HepG2 (cell line): Measurements from ENCODE around the gene STUB1. TPM values are rescaled to one million over a fixed set of nuclear protein-coding genes. Genes with fewer than 3 reads are reported as not detected.

ENCODE experiments used
- CCDC6 ChIP-seq: sonication (generic); formaldehyde crosslinking; IDR thresholded peaks from 2 replicates; pipeline ENCODE4 v1.8.1; 2022; ENCODE audit warnings: mild to moderate bottlenecking, missing genetic modification reagents, moderate library complexity
- ETV6 ChIP-seq: sonication (generic); formaldehyde crosslinking; conservative IDR thresholded peaks from 2 replicates; pipeline ENCODE4 v1.4.0; 2020; ENCODE audit warnings: missing genetic modification reagents
- FOXA3 ChIP-seq: IDR thresholded peaks from 2 replicates; pipeline ENCODE4 v1.6.1; 2016; ENCODE audit warnings: missing genetic modification reagents, missing compliant biosample characterization
- HNRNPUL1 ChIP-seq: fragments of 200-400 bp; formaldehyde crosslinking; IDR thresholded peaks from 2 replicates; pipeline ENCODE4 v1.6.1; 2017; ENCODE audit warnings: low read depth, mild to moderate bottlenecking, low read length, moderate library complexity
- ONECUT2 ChIP-seq: sonication (generic); formaldehyde crosslinking; IDR thresholded peaks from 2 replicates; pipeline ENCODE4 v1.4.0; 2020; ENCODE audit warnings: missing genetic modification reagents
- PAWR ChIP-seq: sonication (generic); formaldehyde crosslinking; IDR thresholded peaks from 2 replicates; pipeline ENCODE4 v1.4.0; 2020; ENCODE audit warnings: missing genetic modification reagents, mild to moderate bottlenecking, borderline replicate concordance
- RARA ChIP-seq: IDR thresholded peaks from 2 replicates; pipeline ENCODE4 v1.6.1; 2016; ENCODE audit warnings: missing genetic modification reagents, missing compliant biosample characterization
- RNF2 ChIP-seq: fragments of 450-650 bp; conservative IDR thresholded peaks from 2 replicates; pipeline ENCODE4 v1.6.1; 2016; ENCODE audit warnings: low read depth
- TOE1 ChIP-seq: sonication (generic); formaldehyde crosslinking; IDR thresholded peaks from 2 replicates; pipeline ENCODE4 v1.4.0; 2020; ENCODE audit warnings: mild to moderate bottlenecking, missing genetic modification reagents
- polyA plus RNA-seq, 8 experiments: library from polyadenylated mRNA; depleted of rRNA in 3 of 8; stranded (reverse) in 7 of 8; unstranded in 1 of 8; fragments of >200 nt; fragmentation: Illumina TruSeq in 4 of 8; extraction: Trizol in 4 of 8; gene quantifications; 2 replicates each; pipeline versions ENCODE4 v1.2.1 to v1.2.3, GENCODE V29; 2011 to 2016; ENCODE audit warnings: low read depth in 4 of 8, missing spikeins in 1 of 8, mixed read lengths in 1 of 8; ENCODE audit not compliant: insufficient read depth in 1 of 8
- total RNA-seq, 5 experiments: library from RNA; depleted of rRNA; stranded (reverse); fragments of >200 nt; fragmentation: Illumina TruSeq; extraction: Trizol; gene quantifications; 2 replicates each; pipeline ENCODE4 v1.2.3, GENCODE V29; 2016; ENCODE audit warnings: low read depth in 1 of 5
- TF ChIP-seq, protein P1 (sequence below): sonication (generic); formaldehyde crosslinking; IDR thresholded peaks from 2 replicates; pipeline ENCODE4 v1.4.0; 2020; ENCODE audit warnings: missing genetic modification reagents, borderline replicate concordance
- TF ChIP-seq, protein P2 (sequence below): sonication (generic); formaldehyde crosslinking; IDR thresholded peaks from 2 replicates; pipeline ENCODE4 v1.4.0; 2020; ENCODE audit warnings: missing genetic modification reagents, borderline replicate concordance
- TF ChIP-seq, protein P3 (sequence below): sonication (generic); formaldehyde crosslinking; IDR thresholded peaks from 2 replicates; pipeline ENCODE4 v1.5.0; 2020; ENCODE audit warnings: missing genetic modification reagents
- TF ChIP-seq, protein P4 (sequence below): sonication (generic); formaldehyde crosslinking; IDR thresholded peaks from 2 replicates; pipeline ENCODE4 v1.8.1; 2023; ENCODE audit warnings: missing genetic modification reagents, inconsistent platforms, borderline replicate concordance
- TF ChIP-seq, protein P5 (sequence below): sonication (generic); formaldehyde crosslinking; IDR thresholded peaks from 2 replicates; pipeline ENCODE4 v1.8.0; 2022; ENCODE audit warnings: missing genetic modification reagents, mild to moderate bottlenecking, borderline replicate concordance
- TF ChIP-seq, protein P6 (sequence below): sonication (generic); formaldehyde crosslinking; IDR thresholded peaks from 2 replicates; pipeline ENCODE4 v1.9.0; 2021; ENCODE audit warnings: missing genetic modification reagents, borderline replicate concordance

Gene STUB1
- total and polyA plus RNA-seq, 2 of the 13 experiments (the other 11 are each of a cell fraction or from before 2014, with no cell fraction given), result 52.9 to 78.2 TPM

DNA sequence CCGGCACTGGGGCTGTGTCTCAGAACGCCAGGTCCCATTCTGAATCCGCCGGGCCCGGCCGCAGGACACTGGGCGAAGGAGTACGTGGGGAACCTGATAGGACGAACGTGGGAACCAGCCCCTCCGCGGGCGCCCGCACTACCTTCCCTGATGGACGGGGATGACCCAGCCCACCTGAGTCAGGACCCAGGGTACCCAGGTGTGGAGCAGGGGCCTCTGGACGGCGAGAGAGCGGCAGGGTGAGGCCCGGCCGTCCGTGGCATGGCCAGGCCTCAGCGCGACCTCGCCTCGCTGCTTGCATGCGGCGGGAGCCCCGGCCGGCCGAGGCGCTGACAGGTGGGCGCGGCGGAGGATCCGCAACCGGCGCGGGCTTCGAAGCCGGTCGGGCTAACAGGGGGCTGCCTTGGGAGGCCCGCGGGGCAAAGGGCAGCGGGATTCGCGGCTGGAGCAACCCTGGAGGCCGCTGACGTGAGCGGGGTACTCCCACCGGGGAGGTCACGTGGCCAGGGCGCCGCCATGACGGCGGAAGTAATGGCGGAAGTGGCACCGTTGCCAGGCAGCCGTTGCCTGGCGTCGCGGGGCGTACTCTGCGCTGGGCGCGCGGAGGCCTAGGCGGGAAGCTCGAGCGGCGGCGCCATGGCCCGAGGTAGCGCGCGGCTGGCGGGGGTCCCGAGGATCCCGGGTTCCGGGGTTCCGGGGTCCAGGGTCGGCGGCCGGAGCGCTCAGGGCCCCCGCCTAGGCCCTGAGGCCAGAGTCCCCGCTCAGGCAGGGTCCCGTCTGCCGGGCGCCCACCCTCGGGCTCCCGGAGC is 31.2 kb upstream of the STUB1 start, which contains the start of gene WDR90 (continued):
- TF ChIP-seq TOE1 (CRISPR knock-in tag) (no peak), CCDC6 (peak; percentile 90; the same call in 1 of the 2 replicates), ETV6 (CRISPR knock-in tag) (peak; percentile 96), FOXA3 (CRISPR knock-in tag) (peak; percentile 59), ONECUT2 (CRISPR knock-in tag) (no peak), RNF2 (peak; percentile 98), PAWR (CRISPR knock-in tag) (0 out of 2 replicates have a peak, but pooled peaks have one; percentile 84), HNRNPUL1 (no peak), RARA (CRISPR knock-in tag) (peak; percentile 63)
- TF ChIP-seq, protein P1, sequence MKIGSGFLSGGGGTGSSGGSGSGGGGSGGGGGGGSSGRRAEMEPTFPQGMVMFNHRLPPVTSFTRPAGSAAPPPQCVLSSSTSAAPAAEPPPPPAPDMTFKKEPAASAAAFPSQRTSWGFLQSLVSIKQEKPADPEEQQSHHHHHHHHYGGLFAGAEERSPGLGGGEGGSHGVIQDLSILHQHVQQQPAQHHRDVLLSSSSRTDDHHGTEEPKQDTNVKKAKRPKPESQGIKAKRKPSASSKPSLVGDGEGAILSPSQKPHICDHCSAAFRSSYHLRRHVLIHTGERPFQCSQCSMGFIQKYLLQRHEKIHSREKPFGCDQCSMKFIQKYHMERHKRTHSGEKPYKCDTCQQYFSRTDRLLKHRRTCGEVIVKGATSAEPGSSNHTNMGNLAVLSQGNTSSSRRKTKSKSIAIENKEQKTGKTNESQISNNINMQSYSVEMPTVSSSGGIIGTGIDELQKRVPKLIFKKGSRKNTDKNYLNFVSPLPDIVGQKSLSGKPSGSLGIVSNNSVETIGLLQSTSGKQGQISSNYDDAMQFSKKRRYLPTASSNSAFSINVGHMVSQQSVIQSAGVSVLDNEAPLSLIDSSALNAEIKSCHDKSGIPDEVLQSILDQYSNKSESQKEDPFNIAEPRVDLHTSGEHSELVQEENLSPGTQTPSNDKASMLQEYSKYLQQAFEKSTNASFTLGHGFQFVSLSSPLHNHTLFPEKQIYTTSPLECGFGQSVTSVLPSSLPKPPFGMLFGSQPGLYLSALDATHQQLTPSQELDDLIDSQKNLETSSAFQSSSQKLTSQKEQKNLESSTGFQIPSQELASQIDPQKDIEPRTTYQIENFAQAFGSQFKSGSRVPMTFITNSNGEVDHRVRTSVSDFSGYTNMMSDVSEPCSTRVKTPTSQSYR (CRISPR knock-in tag), result peak; percentile 48
- TF ChIP-seq, protein P2, sequence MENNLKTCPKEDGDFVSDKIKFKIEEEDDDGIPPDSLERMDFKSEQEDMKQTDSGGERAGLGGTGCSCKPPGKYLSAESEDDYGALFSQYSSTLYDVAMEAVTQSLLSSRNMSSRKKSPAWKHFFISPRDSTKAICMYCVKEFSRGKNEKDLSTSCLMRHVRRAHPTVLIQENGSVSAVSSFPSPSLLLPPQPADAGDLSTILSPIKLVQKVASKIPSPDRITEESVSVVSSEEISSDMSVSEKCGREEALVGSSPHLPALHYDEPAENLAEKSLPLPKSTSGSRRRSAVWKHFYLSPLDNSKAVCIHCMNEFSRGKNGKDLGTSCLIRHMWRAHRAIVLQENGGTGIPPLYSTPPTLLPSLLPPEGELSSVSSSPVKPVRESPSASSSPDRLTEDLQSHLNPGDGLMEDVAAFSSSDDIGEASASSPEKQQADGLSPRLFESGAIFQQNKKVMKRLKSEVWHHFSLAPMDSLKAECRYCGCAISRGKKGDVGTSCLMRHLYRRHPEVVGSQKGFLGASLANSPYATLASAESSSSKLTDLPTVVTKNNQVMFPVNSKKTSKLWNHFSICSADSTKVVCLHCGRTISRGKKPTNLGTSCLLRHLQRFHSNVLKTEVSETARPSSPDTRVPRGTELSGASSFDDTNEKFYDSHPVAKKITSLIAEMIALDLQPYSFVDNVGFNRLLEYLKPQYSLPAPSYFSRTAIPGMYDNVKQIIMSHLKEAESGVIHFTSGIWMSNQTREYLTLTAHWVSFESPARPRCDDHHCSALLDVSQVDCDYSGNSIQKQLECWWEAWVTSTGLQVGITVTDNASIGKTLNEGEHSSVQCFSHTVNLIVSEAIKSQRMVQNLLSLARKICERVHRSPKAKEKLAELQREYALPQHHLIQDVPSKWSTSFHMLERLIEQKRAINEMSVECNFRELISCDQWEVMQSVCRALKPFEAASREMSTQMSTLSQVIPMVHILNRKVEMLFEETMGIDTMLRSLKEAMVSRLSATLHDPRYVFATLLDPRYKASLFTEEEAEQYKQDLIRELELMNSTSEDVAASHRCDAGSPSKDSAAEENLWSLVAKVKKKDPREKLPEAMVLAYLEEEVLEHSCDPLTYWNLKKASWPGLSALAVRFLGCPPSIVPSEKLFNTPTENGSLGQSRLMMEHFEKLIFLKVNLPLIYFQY (CRISPR knock-in tag), result peak; percentile 88
- TF ChIP-seq, protein P3, sequence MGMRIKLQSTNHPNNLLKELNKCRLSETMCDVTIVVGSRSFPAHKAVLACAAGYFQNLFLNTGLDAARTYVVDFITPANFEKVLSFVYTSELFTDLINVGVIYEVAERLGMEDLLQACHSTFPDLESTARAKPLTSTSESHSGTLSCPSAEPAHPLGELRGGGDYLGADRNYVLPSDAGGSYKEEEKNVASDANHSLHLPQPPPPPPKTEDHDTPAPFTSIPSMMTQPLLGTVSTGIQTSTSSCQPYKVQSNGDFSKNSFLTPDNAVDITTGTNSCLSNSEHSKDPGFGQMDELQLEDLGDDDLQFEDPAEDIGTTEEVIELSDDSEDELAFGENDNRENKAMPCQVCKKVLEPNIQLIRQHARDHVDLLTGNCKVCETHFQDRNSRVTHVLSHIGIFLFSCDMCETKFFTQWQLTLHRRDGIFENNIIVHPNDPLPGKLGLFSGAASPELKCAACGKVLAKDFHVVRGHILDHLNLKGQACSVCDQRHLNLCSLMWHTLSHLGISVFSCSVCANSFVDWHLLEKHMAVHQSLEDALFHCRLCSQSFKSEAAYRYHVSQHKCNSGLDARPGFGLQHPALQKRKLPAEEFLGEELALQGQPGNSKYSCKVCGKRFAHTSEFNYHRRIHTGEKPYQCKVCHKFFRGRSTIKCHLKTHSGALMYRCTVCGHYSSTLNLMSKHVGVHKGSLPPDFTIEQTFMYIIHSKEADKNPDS (CRISPR knock-in tag), result peak; percentile 88; the same call in 1 of the 2 replicates
- TF ChIP-seq, protein P4, sequence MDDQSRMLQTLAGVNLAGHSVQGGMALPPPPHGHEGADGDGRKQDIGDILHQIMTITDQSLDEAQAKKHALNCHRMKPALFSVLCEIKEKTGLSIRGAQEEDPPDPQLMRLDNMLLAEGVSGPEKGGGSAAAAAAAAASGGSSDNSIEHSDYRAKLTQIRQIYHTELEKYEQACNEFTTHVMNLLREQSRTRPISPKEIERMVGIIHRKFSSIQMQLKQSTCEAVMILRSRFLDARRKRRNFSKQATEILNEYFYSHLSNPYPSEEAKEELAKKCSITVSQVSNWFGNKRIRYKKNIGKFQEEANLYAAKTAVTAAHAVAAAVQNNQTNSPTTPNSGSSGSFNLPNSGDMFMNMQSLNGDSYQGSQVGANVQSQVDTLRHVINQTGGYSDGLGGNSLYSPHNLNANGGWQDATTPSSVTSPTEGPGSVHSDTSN, result no peak
- TF ChIP-seq, protein P5, sequence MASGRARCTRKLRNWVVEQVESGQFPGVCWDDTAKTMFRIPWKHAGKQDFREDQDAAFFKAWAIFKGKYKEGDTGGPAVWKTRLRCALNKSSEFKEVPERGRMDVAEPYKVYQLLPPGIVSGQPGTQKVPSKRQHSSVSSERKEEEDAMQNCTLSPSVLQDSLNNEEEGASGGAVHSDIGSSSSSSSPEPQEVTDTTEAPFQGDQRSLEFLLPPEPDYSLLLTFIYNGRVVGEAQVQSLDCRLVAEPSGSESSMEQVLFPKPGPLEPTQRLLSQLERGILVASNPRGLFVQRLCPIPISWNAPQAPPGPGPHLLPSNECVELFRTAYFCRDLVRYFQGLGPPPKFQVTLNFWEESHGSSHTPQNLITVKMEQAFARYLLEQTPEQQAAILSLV (CRISPR knock-in tag), result peak; percentile 84
- TF ChIP-seq, protein P6, sequence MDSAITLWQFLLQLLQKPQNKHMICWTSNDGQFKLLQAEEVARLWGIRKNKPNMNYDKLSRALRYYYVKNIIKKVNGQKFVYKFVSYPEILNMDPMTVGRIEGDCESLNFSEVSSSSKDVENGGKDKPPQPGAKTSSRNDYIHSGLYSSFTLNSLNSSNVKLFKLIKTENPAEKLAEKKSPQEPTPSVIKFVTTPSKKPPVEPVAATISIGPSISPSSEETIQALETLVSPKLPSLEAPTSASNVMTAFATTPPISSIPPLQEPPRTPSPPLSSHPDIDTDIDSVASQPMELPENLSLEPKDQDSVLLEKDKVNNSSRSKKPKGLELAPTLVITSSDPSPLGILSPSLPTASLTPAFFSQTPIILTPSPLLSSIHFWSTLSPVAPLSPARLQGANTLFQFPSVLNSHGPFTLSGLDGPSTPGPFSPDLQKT, result peak; percentile 64; the same call in 1 of the 2 replicates
